Prostate gland (tissue), 2 donors: ENCODE measurements around the gene IQGAP3. TPM values are rescaled to one million over a fixed set of nuclear protein-coding genes. Genes with fewer than 3 reads are reported as not detected.

ENCODE experiments used
- DNase-seq: peaks from one replicate; pipeline ENCODE4 v3.0.0-alpha.2; 2019; ENCODE audit warnings: low spot score
- H3K27ac ChIP-seq, 2 donors: fragments of 200-600 bp; sonication (generic); 2 replicates each; pipeline ENCODE4 v1.5.1; 2017 to 2019
- H3K27me3 ChIP-seq: fragments of 200-600 bp; sonication (generic); replicated peaks from 2 replicates; pipeline ENCODE4 v1.5.1; 2019; ENCODE audit not compliant: insufficient read depth
- H3K36me3 ChIP-seq, 2 donors: fragments of 200-600 bp; sonication (generic); 1 replicate in 1 of 2; 2 replicates in 1 of 2; pipeline versions ENCODE4 v1.5.1 to v1.8.1; 2017 to 2019
- H3K4me1 ChIP-seq: fragments of 200-600 bp; sonication (generic); replicated peaks from 2 replicates; pipeline ENCODE4 v1.5.1; 2019
- H3K4me3 ChIP-seq, 2 donors: fragments of 200-600 bp; sonication (generic); 2 replicates each; pipeline ENCODE4 v1.5.1; 2017 to 2019
- H3K9me3 ChIP-seq: fragments of 200-600 bp; sonication (generic); 2 replicates; pipeline ENCODE4 v1.5.1; 2017
- CTCF ChIP-seq, 4 experiments: fragments of 200-600 bp in 2 of 4; fragments of 450-650 bp in 2 of 4; sonication (generic) in 2 of 4; IDR thresholded peaks; 1 replicate in 3 of 4; 2 replicates in 1 of 4; pipeline ENCODE4 v1.5.1; 2016 to 2019; ENCODE audit warnings: antibody characterized with exemption in 4 of 4, mild to moderate bottlenecking in 2 of 4, moderate library complexity in 2 of 4
- POLR2A ChIP-seq: fragments of 450-650 bp; IDR thresholded peaks from one replicate; pipeline ENCODE4 v1.6.1; 2016; ENCODE audit warnings: antibody characterized with exemption, mild to moderate bottlenecking
- POLR2AphosphoS5 ChIP-seq: sonication (generic); formaldehyde crosslinking; IDR thresholded peaks from one replicate; pipeline ENCODE4 v1.6.1; 2017; ENCODE audit warnings: antibody characterized with exemption
- WGBS: methylation state at CpG from one replicate; pipeline ENCODE4 v1.1.5; 2018; 5-methylcytosine and 5-hydroxymethylcytosine counted together
- intact Hi-C: fragments of 100-400 bp; cut with DNase I; formaldehyde crosslinking; loops from one replicate; pipeline ENCODE4 v1.14.2; 2022
- total RNA-seq, 2 donors: library from RNA; depleted of rRNA; stranded (reverse); fragments of >200 nt; gene quantifications; one replicate each; pipeline ENCODE4 v1.1.0, GENCODE V29; 2016

The IQGAP3 gene
- total RNA-seq, 2 donors from 2014 or later, result 1.5 to 3.0 TPM

- intact Hi-C loops, result no loop called here
- DNase-seq, result no peak
- 18% methylated on average over 10 of the region's 10 CpGs for WGBS
- Histone ChIP-seq H3K27ac (peak overlapping the region; percentile 80 to 86), H3K27me3 (no peaks in the 10 kb centered on the region), H3K4me1 (peaks cover 59% of the 10 kb centered on the region), H3K36me3 (no peaks in the 10 kb centered on the region), H3K9me3 (no peaks in the 10 kb centered on the region), H3K4me3 (peak overlapping the region in 1 of 2 donors; percentile 7)
- no peak for TF ChIP-seq POLR2A
- TF ChIP-seq POLR2AphosphoS5, result no peak
- peak in 1 of 4 experiments; percentile 28 for TF ChIP-seq CTCF (IDR thresholded peaks at IDR 0.05)
Observed at GRCh38 chr1:156490401-156491032, 81.8 kb downstream of the IQGAP3 start.

- TF ChIP-seq CTCF (IDR thresholded peaks at IDR 0.05), result no peak
- no peak for TF ChIP-seq POLR2A
- no peak for TF ChIP-seq POLR2AphosphoS5
- peak overlapping the region in 1 of 2 donors; percentile 7 for H3K4me3 ChIP-seq
- peaks cover 59% of the 10 kb centered on the region for H3K4me1 ChIP-seq
- peak overlapping the region; percentile 80 to 86 for H3K27ac ChIP-seq
- WGBS, result 49% methylated on average over 7 of the region's 7 CpGs
- DNase-seq, result no peak
- no peaks in the 10 kb centered on the region for H3K36me3 ChIP-seq
- no peaks in the 10 kb centered on the region for H3K27me3 ChIP-seq
- H3K9me3 ChIP-seq, result no peaks in the 10 kb centered on the region
- intact Hi-C loops, result no loop called here
Observed at GRCh38 chr1:156489935-156490293, 82.5 kb downstream of the IQGAP3 start.

- Histone ChIP-seq H3K36me3 (no peaks in the 10 kb centered on the region), H3K27ac (peak overlapping the region; percentile 80 to 86), H3K4me3 (peak overlapping the region in 1 of 2 donors; percentile 7), H3K27me3 (no peaks in the 10 kb centered on the region), H3K9me3 (no peaks in the 10 kb centered on the region), H3K4me1 (peaks cover 56% of the 10 kb centered on the region)
- no peak for DNase-seq
- intact Hi-C loops, result no loop called here
- 28% methylated on average over 12 of the region's 12 CpGs for WGBS
- TF ChIP-seq CTCF (IDR thresholded peaks at IDR 0.05) (peak in 2 of 4 experiments; percentile 26 to 36), POLR2AphosphoS5 (no peak), POLR2A (no peak)
Observed at GRCh38 chr1:156489166-156489934, 83.0 kb downstream of the IQGAP3 start.

- TF ChIP-seq CTCF (IDR thresholded peaks at IDR 0.05) (no peak), POLR2AphosphoS5 (no peak), POLR2A (no peak)
- 50% methylated on average over 5 of the region's 5 CpGs for WGBS
- peaks cover 50% of the 10 kb centered on the region for H3K4me1 ChIP-seq
- no peak overlapping the region for H3K4me3 ChIP-seq
- intact Hi-C loops, result no loop called here
- DNase-seq, result no peak
- no peaks in the 10 kb centered on the region for H3K36me3 ChIP-seq
- H3K9me3 ChIP-seq, result no peaks in the 10 kb centered on the region
- H3K27ac ChIP-seq, result peak overlapping the region; percentile 80 to 86
- H3K27me3 ChIP-seq, result no peaks in the 10 kb centered on the region
Observed at GRCh38 chr1:156488566-156489165, 83.7 kb downstream of the IQGAP3 start.
